ENCODE measurements around the gene CFAP77.

DNA sequence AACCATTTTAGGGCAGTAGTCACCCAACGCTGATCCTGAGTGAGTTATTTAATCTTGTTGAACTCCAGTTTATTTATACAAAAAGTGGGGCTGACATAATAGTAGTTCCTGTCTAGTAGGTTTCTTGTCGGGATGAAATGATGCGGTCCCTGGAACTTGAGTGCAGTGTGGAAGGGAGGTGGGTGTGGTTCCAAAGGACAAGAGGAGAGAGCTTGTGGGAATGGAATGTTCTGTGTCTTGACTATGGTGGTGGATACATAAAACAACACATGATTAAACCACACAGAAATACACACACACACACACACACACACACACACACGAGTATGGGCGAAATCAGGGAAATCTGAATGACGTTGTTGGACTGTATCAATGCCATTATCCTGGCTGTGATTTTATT, 106.3 kb downstream of the CFAP77 start:
- TF ChIP-seq, protein P1, sequence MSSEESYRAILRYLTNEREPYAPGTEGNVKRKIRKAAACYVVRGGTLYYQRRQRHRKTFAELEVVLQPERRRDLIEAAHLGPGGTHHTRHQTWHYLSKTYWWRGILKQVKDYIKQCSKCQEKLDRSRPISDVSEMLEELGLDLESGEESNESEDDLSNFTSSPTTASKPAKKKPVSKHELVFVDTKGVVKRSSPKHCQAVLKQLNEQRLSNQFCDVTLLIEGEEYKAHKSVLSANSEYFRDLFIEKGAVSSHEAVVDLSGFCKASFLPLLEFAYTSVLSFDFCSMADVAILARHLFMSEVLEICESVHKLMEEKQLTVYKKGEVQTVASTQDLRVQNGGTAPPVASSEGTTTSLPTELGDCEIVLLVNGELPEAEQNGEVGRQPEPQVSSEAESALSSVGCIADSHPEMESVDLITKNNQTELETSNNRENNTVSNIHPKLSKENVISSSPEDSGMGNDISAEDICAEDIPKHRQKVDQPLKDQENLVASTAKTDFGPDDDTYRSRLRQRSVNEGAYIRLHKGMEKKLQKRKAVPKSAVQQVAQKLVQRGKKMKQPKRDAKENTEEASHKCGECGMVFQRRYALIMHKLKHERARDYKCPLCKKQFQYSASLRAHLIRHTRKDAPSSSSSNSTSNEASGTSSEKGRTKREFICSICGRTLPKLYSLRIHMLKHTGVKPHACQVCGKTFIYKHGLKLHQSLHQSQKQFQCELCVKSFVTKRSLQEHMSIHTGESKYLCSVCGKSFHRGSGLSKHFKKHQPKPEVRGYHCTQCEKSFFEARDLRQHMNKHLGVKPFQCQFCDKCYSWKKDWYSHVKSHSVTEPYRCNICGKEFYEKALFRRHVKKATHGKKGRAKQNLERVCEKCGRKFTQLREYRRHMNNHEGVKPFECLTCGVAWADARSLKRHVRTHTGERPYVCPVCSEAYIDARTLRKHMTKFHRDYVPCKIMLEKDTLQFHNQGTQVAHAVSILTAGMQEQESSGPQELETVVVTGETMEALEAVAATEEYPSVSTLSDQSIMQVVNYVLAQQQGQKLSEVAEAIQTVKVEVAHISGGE (tag by site-specific recombination; conservative IDR thresholded peaks at IDR 0.05; ENCODE audit: low read depth): no peak
- TF ChIP-seq, protein P2, sequence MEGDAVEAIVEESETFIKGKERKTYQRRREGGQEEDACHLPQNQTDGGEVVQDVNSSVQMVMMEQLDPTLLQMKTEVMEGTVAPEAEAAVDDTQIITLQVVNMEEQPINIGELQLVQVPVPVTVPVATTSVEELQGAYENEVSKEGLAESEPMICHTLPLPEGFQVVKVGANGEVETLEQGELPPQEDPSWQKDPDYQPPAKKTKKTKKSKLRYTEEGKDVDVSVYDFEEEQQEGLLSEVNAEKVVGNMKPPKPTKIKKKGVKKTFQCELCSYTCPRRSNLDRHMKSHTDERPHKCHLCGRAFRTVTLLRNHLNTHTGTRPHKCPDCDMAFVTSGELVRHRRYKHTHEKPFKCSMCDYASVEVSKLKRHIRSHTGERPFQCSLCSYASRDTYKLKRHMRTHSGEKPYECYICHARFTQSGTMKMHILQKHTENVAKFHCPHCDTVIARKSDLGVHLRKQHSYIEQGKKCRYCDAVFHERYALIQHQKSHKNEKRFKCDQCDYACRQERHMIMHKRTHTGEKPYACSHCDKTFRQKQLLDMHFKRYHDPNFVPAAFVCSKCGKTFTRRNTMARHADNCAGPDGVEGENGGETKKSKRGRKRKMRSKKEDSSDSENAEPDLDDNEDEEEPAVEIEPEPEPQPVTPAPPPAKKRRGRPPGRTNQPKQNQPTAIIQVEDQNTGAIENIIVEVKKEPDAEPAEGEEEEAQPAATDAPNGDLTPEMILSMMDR (tag by site-specific recombination; IDR thresholded peaks at IDR 0.05): no peak
- TF ChIP-seq ZNF157 (tag by site-specific recombination; IDR thresholded peaks at IDR 0.05) (no peak), ZNF629 (tag by site-specific recombination; IDR thresholded peaks at IDR 0.05) (no peak)
- TF ChIP-seq, protein P3, sequence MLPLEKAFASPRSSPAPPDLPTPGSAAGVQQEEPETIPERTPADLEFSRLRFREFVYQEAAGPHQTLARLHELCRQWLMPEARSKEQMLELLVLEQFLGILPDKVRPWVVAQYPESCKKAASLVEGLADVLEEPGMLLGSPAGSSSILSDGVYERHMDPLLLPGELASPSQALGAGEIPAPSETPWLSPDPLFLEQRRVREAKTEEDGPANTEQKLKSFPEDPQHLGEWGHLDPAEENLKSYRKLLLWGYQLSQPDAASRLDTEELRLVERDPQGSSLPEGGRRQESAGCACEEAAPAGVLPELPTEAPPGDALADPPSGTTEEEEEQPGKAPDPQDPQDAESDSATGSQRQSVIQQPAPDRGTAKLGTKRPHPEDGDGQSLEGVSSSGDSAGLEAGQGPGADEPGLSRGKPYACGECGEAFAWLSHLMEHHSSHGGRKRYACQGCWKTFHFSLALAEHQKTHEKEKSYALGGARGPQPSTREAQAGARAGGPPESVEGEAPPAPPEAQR (tag by site-specific recombination; IDR thresholded peaks at IDR 0.05): no peak
- TF ChIP-seq, protein P4, sequence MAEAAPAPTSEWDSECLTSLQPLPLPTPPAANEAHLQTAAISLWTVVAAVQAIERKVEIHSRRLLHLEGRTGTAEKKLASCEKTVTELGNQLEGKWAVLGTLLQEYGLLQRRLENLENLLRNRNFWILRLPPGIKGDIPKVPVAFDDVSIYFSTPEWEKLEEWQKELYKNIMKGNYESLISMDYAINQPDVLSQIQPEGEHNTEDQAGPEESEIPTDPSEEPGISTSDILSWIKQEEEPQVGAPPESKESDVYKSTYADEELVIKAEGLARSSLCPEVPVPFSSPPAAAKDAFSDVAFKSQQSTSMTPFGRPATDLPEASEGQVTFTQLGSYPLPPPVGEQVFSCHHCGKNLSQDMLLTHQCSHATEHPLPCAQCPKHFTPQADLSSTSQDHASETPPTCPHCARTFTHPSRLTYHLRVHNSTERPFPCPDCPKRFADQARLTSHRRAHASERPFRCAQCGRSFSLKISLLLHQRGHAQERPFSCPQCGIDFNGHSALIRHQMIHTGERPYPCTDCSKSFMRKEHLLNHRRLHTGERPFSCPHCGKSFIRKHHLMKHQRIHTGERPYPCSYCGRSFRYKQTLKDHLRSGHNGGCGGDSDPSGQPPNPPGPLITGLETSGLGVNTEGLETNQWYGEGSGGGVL (tag by site-specific recombination; IDR thresholded peaks at IDR 0.05): no peak
